Parathyroid adenoma (tissue), 2 donors: ENCODE data around the gene CLEC4G.

Experiments
- H2AFZ ChIP-seq: fragments of 300-600 bp; sonication (generic); one replicate; pipeline ENCODE4 v1.7.0; 2017; ENCODE audit warnings: antibody characterized with exemption, mild to moderate bottlenecking
- H3K27ac ChIP-seq: fragments of 300-600 bp; sonication (generic); one replicate; pipeline ENCODE4 v1.7.0; 2017
- H3K27me3 ChIP-seq: fragments of 300-600 bp; sonication (generic); one replicate; pipeline ENCODE4 v1.7.0; 2017; ENCODE audit warnings: low read length; ENCODE audit not compliant: control insufficient read depth, insufficient read depth
- H3K36me3 ChIP-seq: fragments of 300-600 bp; sonication (generic); one replicate; pipeline ENCODE4 v1.7.0; 2017; ENCODE audit warnings: low read length; ENCODE audit not compliant: control insufficient read depth, insufficient read depth
- H3K4me1 ChIP-seq: fragments of 300-600 bp; sonication (generic); one replicate; pipeline ENCODE4 v1.7.0; 2017; ENCODE audit warnings: control low read depth
- H3K4me2 ChIP-seq: fragments of 300-600 bp; sonication (generic); one replicate; pipeline ENCODE4 v1.7.0; 2017; ENCODE audit warnings: low read length
- H3K4me3 ChIP-seq: fragments of 300-600 bp; sonication (generic); one replicate; pipeline ENCODE4 v1.7.0; 2017; ENCODE audit warnings: low read depth, low read length
- H3K79me2 ChIP-seq: fragments of 300-600 bp; sonication (generic); one replicate; pipeline ENCODE4 v1.7.0; 2017; ENCODE audit warnings: control low read depth
- H3K9ac ChIP-seq: fragments of 300-600 bp; sonication (generic); one replicate; pipeline ENCODE4 v1.7.0; 2017; ENCODE audit warnings: mild to moderate bottlenecking
- H3K9me3 ChIP-seq: fragments of 300-600 bp; sonication (generic); one replicate; pipeline ENCODE4 v1.7.0; 2017; ENCODE audit warnings: low read length; ENCODE audit not compliant: control insufficient read depth
- CTCF ChIP-seq: fragments of 300-600 bp; sonication (generic); IDR thresholded peaks from one replicate; pipeline ENCODE4 v1.7.0; 2017; ENCODE audit warnings: antibody characterized with exemption, mild to moderate bottlenecking
- donor health status: primary hyperparathyroidism.

Gene CLEC4G

GRCh38 chr19:7730286-7731217, 1.4 kb downstream of the CLEC4G start:
- H3K9me3 ChIP-seq: no peaks in the 10 kb centered on the region
- TF ChIP-seq CTCF: no peak
- H3K4me3 ChIP-seq: no peak overlapping the region
- H3K4me1 ChIP-seq: no peaks in the 10 kb centered on the region
- H3K27ac ChIP-seq: no peak overlapping the region
- H3K36me3 ChIP-seq: no peaks in the 10 kb centered on the region
- no peak overlapping the region for H3K9ac ChIP-seq
- H2AFZ ChIP-seq: no peak overlapping the region
- no peak overlapping the region for H3K4me2 ChIP-seq
- no peaks in the 10 kb centered on the region for H3K79me2 ChIP-seq
- H3K27me3 ChIP-seq: no peaks in the 10 kb centered on the region

- H3K27ac ChIP-seq: no peak overlapping the region
- no peaks in the 10 kb centered on the region for H3K36me3 ChIP-seq
- H3K79me2 ChIP-seq: no peaks in the 10 kb centered on the region
- no peaks in the 10 kb centered on the region for H3K9me3 ChIP-seq
- H2AFZ ChIP-seq: no peak overlapping the region
- no peak overlapping the region for H3K4me2 ChIP-seq
- TF ChIP-seq CTCF: no peak
- H3K4me3 ChIP-seq: no peak overlapping the region
- no peaks in the 10 kb centered on the region for H3K4me1 ChIP-seq
- H3K27me3 ChIP-seq: no peaks in the 10 kb centered on the region
- no peak overlapping the region for H3K9ac ChIP-seq
Observed at GRCh38 chr19:7729831-7730285, 2.1 kb downstream of the CLEC4G start.

- no peaks in the 10 kb centered on the region for H3K4me1 ChIP-seq
- no peaks in the 10 kb centered on the region for H3K27me3 ChIP-seq
- no peak overlapping the region for H3K27ac ChIP-seq
- H3K36me3 ChIP-seq: no peaks in the 10 kb centered on the region
- TF ChIP-seq CTCF: no peak
- H3K9ac ChIP-seq: no peak overlapping the region
- no peak overlapping the region for H3K4me2 ChIP-seq
- no peaks in the 10 kb centered on the region for H3K9me3 ChIP-seq
- no peak overlapping the region for H3K4me3 ChIP-seq
- no peak overlapping the region for H2AFZ ChIP-seq
- H3K79me2 ChIP-seq: no peaks in the 10 kb centered on the region
Observed at GRCh38 chr19:7729211-7729610, 2.7 kb downstream of the CLEC4G start.

GRCh38 chr19:7725791-7726190, 6.1 kb downstream of the CLEC4G start:
- H3K9me3 ChIP-seq: no peaks in the 10 kb centered on the region
- TF ChIP-seq CTCF: no peak
- no peak overlapping the region for H3K9ac ChIP-seq
- no peak overlapping the region for H3K4me3 ChIP-seq
- H3K27me3 ChIP-seq: no peaks in the 10 kb centered on the region
- no peak overlapping the region for H3K4me2 ChIP-seq
- H3K36me3 ChIP-seq: no peaks in the 10 kb centered on the region
- no peak overlapping the region for H3K27ac ChIP-seq
- no peak overlapping the region for H2AFZ ChIP-seq
- no peaks in the 10 kb centered on the region for H3K79me2 ChIP-seq
- no peaks in the 10 kb centered on the region for H3K4me1 ChIP-seq
